NCI-H146 treated with DMSO at 0.1 percent for 48 hours (cell line): ENCODE measurements around the gene ATXN1.
A peak's percentile ranks its signal among the peaks of the same experiment; 100 is the strongest.
"Not testable (repeated sequence)": the region's sequence is repeated elsewhere in the genome, so short reads cannot be mapped to it uniquely, and the experiment has no call there.

ENCODE experiments used
- DNase-seq: peaks from one replicate; lab custom pipeline; 2025; ENCODE audit not compliant: unreplicated experiment; lab: John Stamatoyannopoulos, UW

Gene ATXN1

DNA sequence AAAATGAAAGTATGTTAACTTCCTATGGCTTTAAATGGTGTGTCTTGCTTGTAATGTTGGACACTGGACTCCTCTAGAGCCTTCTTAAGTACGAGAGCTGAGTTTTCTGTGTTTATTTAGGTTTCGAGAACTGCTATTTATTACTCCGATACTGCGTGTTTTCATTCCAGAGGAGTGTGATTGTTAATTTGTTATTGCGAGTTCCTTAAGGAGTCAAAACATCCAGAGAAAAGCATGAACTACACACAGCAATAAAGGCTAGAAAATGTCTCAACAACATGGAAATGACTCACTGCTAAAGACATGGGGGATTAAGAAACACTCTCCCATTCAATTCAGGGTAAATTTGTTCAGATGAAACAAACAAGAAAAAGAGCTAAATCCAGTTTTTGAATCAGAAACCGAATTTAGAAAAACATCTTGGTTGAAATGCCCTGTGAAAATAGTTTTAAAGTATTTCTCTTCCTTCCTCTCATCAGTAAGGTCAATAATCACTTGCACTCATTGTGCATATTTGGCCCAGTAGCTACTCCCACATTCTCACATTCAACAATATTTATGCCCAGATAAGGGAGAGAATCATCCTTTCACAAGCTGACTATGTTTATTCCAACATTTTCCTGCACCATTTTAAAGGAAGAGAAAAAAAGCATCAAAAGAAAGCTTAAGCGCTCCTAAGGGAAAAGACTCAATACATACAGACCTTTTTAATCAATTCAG lies 36.0 kb downstream of the ATXN1 start:
- DNase-seq, result no peak

GRCh38 chr6:16723826-16724225 lies 37.4 kb downstream of the ATXN1 start:
- no peak for DNase-seq

- DNase-seq, result no peak
Observed at GRCh38 chr6:16723402-16723801, 37.9 kb downstream of the ATXN1 start.

DNA sequence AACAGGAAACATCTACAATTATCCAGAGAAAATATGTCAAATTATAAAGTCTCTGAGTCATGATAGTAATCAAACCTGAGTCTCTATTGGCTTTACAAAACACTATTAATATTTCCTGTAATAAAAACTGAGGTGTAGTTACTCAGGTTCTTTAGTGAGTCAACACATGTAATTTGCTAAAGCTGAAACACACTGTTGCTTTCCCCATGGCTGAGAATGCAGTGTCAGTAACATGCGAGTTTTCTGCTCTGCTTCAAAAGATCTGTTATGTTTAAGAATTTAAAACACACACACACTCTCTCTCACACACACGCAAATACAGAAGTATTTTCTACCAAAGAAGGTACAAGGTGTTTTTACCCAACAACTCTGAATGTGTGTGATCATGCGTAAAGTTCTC lies 38.6 kb downstream of the ATXN1 start:
- no peak for DNase-seq

GRCh38 chr6:16721977-16722376 lies 39.3 kb downstream of the ATXN1 start:
- peak; percentile 71 for DNase-seq

GRCh38 chr6:16720861-16721260 lies 40.4 kb downstream of the ATXN1 start:
- no peak for DNase-seq

- DNase-seq, result no peak
Observed at GRCh38 chr6:16719488-16719887, 41.8 kb downstream of the ATXN1 start.

GRCh38 chr6:16718356-16718755 lies 42.9 kb downstream of the ATXN1 start:
- DNase-seq, result no peak

DNA sequence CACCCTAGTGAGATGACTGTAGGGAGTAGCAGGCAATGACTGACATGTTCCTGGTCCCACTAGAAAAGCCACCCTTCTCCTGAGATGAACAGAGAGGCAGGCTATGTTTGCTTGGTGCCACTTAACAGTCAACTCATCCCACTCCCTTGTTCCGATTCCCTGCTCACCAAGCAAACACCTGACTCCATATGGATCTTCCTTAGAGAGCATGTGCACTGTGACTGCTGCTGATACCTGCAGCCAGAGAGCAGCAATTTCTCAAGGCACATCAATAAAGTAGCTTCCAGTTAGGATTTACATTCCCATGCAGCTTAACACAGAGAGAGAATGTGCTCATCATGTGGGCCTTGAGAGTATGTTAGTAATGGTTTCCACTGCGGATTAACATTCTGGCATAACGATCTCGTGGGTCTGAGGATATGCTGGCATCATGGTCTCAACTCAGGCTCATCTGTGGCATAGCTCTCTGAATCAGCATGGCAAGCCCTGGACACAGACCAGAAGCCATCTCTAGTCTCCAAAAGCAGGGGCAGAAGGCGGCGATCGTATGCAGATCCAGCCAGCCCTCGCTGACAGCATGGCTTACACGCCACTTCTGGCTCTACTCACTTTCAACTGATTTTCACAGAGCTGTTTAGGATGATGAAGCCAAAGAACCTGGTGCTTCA lies 43.9 kb downstream of the ATXN1 start:
- DNase-seq, result no peak

DNA sequence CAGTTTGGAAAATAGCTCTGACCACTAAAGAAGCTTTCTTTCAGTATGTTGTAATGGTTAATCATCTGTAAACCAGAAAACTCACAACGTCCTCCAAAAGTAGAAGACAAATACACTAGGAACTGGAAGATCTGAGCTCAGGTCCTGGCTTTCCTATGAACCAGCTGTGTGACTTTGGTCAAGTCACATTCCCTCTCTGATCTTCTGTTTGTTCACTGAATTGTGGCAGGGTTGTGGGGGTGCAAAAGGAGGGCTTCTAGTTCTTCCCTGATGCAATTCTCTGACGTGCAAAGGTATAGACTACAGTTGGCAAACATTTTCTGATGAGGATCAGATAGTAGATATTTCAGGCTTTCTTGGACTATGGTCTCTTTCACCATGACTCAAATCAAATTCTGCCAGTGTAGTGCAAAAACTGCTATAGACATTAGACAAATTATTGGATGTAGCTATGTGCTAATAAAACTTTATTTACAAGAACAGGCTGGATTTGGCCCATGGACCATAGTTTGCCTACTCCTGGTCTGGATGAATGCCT lies 44.9 kb downstream of the ATXN1 start:
- no peak for DNase-seq

- no peak for DNase-seq
Observed at GRCh38 chr6:16713597-16713996, 47.7 kb downstream of the ATXN1 start.

DNA sequence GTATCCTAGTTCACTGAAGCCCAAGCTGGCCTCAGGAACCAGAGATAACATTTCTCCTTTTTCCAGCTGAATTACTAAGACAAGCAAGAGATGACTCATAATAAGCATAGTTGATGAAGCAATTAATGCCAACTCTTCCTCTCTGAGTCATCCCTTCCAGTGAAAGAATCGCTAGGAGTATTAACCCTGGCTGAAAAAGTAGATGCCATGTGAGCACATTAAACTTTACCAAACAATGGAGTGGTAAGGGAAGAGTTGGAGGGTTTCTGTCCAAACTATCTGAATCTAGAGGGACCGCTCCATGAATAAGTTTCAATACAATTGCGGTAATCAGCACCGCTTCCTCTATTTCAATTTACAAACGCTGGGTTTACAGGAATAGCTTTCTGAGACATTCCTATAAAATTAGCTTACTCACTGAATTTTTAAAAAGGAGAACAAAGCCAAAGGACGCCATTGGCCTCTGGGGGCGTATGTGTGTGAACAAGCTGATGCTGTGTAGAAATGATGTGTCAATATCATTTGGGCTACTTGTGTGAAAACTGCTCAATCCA lies 48.3 kb downstream of the ATXN1 start:
- no peak for DNase-seq

DNA sequence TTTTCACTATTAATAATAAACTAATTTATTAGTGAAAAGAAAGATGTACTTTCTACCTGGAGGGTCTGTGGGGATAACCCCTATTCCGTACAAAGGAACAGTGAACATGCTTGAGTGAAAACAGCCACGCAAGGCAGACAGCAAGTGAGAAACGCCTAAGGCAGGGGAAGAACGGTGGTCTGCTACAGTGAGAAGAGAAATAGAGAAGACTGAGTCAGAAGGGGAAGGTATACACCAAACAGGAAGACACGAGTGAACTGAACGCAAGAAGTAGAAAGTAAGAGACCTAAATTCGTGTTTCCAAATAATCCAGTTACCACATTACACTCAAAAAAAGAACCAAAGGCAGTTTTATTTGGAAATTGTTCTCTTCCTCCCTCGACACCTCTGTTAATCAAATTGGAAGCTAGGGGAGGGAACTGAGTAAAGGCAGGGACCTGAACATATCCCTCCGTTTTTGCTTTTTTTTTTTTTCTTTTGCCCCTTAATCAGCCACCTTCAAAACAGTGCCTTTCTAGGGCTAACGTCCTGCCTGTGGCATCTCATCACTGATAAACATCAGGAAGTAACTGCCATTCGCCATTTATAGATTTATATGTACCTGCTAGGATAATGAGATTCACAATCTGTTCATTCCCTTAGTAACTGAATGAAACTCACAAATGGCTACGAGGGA lies 48.9 kb downstream of the ATXN1 start:
- no peak for DNase-seq

DNA sequence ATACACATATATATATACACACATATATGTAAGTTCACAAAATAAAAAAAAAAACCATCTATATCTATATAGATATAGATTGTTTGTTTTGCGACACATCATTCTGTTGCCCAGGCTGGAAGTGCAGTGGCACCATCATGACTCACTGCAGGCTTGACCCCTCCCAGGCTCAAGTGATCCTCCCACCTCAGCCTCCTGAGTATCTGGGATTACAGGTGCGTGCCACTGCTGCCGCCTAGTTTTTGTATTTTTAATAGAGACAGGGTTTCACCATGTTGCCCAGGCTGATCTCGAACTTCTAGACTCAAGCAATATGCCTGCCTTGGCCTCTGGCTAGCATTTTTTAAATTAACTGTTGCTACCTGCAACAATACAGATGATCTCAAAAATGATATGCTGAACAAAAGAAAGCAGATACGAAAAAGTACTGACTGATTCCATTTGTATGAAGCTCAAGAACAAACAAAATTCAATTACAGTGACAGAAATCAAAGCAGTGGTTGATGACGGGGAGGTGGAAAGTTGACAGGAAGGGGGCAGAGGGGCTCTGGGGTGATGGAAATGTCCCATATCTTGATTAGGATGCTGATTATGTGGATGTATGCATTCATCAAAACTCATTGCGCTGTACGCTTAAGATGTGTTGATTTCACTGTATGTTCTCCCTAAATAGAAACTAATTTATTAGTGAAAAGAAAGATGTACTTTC lies 49.6 kb downstream of the ATXN1 start:
- DNase-seq, result no peak

- no peak for DNase-seq
Observed at GRCh38 chr6:16706911-16707783, 54.1 kb downstream of the ATXN1 start.

GRCh38 chr6:16706491-16706890 lies 54.8 kb downstream of the ATXN1 start:
- DNase-seq, result not testable (repeated sequence)

DNA sequence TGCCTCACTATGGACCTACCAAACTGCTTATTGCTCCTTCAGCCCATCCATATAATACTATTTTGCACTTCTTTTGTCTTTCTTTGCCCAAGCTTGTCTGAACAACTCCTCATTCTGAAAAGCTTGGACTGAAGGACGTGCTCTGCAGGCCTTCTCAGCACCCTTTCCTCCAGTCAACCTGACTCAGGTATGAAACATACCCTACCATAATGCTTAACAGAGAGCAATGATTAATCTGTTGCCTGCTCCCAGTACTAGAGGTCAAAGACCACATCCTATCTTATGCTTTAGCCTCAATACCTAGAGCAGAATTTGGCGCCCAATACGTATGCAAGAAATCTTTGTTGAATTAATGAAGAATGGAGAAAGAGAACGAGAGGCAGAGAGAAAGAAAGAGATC lies 55.2 kb downstream of the ATXN1 start:
- DNase-seq, result no peak

GRCh38 chr6:16705081-16705993 lies 55.9 kb downstream of the ATXN1 start:
- DNase-seq, result no peak

DNA sequence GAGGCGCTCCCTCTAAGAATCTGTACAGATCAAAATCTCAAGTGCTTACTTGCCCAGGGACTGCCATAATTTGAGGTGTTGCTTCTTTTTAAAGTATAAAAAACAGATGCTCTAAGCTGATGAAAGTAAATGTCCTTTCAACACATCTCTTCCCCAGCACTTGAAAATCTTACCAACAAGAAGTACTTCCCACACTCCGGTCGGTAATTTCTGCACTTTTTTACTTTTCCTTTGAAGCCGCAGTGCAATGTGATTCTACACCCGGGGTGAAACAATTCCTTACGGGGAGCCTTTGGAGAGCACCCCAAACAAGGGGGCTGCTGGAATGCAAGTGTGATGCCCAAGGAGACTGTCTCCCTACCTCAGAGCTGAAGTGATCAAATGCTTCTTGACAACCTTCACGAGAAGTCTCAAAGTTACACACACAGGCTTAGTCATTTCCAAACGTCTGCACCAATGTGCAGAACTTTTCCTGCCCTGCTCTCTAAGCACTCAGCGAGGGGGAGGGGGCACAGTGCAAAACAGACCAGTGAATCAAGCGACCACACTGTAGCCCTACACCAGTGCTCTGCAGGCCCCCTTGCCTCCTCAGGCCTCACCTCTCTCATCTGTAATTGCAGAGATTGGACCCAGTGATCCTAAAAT lies 56.7 kb downstream of the ATXN1 start:
- DNase-seq, result no peak
